GM18873 (cell line): ENCODE results near the gene RDX.
A peak's percentile ranks its signal among the peaks of the same experiment; 100 is the strongest.
"Not testable (repeated sequence)": the region's sequence is repeated elsewhere in the genome, so short reads cannot be mapped to it uniquely, and the experiment has no call there.

ENCODE experiments used
- ATAC-seq: cut with Tn5 transposase; IDR thresholded peaks from one replicate; pipeline ENCODE4 v1.9.1; 2021; ENCODE audit warnings: mild to moderate bottlenecking, moderate library complexity, moderate number of reproducible peaks; ENCODE audit not compliant: unreplicated experiment, low FRiP score

The RDX gene

DNA sequence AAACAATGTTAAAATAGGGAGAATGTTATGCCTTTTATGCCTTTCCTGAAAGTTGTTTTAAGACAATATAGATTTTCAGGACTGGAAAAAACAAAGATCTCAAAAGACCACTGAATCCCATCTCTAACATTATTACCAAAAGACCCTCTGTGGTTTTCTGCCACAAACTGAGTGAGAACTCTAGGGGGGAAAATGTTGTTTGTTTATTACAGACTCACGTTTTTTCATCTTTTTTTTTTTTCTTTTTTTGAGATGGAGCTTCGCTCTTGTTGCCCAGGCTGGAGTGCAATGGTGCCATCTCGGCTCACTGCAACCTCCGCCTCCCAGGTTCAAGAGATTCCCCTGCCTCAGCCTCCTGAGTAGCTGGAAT, 9.6 kb upstream of the RDX start:
- not testable (repeated sequence) for ATAC-seq

DNA sequence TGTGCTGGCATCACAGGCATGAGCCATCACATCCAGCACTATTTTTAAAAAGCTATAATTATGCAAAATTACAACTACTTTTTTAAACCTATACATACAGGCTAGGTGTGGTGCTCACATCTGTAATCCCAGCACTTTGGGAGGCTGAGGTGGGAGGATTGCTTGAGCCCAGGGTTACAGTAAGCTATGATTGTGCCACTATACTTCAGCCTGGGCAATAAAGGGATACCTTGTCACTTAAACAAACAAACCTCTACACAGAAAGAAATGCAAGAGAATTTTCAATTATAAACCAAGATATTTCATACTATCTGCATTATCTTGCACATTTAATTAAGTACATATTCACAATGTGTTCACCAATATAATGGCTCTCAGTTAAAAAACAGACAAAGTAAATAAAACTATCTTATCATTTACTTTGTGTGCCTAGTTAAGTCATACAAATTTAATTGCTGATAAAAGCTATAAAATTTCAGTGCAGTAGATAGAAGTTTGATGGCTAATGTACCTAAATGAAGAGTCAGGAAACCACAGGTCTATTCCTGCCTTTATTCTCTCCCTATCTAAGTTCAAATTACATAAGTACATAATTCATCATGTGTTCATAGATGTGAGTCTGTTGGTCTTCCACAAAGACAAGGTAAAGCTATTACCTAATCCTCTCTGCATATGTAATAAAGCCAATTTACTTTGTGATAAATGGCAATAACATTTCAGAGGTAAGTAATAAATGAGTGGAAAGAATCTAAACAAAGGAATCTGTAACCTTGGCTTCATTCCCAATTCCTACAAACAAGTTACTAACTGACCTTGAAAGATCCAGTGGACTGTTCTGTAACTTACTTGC, 9.0 kb upstream of the RDX start:
- ATAC-seq = no peak

DNA sequence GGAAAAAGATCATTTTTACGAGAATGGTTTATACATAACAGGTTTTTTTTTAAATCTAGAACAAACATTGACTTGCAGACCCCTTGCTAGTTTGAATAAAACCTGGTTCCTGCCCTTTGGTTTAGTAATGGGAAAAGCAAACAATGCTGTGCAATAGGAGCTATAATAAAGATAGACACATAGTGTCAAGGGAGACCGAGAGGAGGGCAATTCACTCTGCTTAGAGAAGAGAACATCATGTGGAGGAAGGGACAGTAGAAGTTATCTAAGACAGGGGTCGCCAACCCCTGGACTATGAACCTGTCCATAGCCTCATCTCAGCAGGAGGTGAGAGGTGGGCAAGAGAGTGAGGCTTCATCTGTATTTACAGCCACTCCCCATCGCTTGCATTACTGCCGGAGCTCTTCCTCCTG, 7.0 kb upstream of the RDX start:
- no peak for ATAC-seq

DNA sequence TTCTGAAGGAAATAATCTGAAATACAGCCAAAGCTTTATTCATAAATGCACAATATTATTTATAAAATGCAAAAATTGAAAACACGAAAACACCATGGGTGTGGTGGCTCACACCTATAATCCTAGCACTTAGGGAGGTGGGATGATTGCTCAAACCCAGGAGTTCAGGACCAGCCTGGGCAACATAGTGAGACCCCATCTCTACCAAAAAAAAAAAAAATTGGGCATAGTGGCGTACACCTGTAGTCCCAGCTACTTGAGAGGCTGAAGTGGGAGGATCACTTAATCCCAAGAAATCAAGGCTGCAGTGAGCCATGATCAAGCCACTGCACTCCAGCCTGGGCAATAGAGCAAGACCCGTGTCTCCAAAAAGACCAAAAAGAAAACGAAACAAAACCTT, 5.2 kb upstream of the RDX start:
- ATAC-seq = no peak

DNA sequence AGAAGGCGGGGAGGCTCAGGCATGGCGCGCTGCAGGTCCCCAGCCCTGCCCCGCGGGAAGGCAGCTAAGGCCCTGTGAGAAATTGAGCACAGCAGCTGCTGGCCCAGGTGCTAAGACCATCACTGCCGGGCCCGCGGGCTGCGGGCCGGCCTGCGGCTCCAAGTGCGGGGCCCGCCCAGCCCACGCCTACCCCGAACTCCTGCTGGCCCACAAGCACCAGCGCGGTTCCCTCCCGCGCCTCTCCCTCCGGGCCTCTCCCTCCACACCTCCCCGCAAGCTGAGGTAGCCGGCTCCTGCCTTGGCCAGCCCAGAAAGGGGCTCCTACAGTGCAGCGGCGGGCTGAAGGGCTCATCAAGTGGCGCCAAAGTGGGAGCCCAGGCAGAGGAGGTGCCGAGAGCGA, 4.6 kb upstream of the RDX start:
- ATAC-seq = no peak

DNA sequence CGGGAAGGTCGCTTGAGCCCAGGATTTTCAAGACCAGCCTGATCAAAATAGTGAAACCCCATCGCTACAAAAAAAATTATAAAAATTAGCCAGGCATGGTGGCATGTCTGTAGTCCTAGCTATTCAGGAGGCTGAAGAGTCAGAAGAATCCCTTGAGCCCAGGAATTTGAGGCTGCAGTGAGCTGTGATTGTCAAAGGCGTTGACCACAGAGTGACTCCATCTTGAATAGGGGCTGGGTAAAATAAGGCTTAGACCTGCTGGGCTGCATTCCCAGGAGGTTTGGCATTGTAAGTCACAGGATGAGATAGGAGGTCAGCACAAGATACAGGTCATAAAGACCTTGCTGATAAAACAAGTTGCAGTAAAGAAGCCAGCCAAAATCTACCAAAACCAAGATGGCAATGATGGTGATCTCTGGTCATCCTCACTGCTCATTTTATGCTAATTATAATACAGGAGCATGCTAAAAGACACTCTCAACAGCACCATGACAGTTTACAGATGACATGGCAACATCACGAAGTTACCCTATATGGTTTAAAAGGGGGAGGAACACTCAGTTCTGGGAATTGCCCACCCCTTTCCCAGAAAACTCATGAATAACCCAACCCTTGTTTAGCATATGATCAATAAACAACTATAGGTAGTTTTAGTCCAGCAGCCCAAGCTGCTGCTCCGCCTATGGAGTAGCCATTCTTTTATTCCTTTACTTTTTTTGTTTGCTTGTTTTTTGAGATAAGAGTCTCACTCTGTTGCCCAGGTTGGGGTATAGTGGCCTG, 2.8 kb upstream of the RDX start:
- ATAC-seq = no peak

DNA sequence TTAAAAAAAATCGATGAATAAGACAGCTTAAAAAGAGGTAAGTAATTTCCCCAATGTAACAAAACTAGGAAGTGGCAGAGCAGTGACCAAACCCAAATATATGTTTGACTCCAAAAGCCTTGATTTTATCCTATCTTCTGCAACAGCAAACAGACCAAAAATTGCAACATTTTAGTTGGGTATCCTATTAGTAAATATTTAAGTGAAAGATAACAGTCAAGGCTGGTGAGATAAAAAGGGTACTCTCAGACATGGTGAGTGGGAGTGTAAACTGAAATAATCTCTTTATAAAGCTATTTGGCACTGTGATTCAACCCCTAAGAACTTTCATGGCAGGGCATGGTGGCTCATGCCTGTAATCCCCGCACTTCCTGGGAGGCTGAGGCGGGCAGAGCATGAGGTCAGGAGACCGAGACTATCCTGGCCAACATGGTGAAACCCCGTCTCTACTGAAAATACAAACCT, 1.9 kb upstream of the RDX start:
- ATAC-seq = no peak

DNA sequence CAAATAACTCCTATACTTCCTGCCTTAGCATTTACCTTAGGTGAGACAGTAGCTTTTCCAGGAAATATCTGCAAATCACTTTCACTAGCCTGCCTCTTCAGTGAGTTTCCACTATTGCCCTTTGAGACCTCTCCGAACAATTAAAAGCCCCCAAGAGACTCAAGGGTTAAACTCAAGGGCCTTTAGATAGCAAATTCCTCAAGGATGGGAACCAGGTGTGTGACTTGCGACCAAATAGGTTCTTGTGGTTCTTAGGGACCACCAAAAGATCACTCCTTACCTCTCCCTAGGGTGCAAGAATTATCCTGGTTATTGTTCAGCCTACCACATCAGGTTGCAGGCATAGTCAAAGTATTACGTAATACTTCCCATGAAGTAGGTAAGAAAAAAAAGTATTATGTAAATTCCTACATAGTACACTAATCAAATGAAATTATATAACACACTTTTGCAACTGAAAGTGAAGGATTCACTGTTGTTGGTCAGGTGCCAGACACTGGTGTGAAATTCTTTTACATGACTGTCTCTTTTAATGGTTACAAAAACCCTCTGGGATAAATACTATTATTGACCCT, 1.4 kb upstream of the RDX start:
- ATAC-seq = no peak

DNA sequence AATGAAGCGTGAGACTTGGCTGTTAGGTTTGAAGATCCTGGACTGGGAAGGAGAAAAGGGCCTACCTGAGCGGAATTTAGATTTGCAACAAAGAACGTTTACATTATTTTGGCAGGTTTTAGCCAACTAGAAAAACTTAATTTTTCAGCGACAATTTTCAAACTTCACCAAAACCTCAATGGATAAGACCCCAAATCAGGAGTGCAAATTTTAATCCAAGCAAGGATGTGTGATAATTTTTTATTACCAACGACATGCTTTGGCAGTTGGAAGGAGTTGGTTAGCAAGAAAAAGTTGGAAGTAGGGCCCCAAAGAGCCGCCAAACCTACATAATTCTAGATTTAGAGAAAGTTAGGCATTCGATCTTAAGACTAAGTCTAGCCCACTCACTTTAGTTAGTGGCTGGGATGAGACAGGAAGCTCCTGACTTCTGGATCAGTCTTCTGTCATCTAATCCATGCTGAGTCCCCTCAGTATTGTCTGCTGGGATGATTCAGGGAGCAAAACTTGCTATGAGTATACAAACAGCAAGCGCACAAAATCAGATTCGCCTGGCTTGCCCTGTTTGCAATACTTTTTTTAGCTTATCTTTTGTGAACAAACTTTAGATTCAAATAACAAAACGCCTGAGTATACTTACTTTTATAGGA, 787 bp upstream of the RDX start:
- no peak for ATAC-seq

DNA sequence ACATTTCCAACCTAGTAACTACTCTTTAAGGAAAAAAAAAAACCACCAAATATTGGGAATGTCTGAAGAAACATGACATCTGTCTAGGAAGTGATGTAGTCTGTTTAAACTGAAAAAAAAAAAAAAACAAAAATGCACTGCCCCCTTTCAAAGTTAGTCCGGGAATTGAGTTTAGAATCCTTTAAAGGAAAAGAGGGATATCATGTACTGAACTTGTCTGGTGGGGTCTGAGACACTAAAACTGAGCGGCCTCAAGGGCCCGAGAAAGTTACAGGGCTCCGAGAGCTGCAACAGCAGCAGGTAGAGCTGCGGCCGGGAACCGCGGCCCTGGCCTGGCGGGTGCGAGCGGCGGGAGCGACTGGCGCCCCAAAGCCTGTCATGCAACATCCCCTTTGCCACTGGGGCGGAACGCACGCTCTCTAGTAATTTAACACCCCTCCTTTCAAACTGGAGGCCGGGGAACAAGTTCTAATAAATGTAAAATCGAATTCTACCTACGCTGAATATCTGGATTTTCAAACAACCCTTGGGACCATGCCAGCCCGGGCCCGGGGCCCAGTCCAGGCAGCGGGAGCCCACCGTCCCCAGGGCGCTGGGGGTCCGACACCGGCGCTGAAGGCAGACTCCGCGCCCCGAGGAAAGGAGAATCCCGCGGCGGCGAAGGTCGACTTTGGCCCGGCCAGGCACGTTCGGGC, 736 bp downstream of the RDX start:
- ATAC-seq = peak; percentile 48

DNA sequence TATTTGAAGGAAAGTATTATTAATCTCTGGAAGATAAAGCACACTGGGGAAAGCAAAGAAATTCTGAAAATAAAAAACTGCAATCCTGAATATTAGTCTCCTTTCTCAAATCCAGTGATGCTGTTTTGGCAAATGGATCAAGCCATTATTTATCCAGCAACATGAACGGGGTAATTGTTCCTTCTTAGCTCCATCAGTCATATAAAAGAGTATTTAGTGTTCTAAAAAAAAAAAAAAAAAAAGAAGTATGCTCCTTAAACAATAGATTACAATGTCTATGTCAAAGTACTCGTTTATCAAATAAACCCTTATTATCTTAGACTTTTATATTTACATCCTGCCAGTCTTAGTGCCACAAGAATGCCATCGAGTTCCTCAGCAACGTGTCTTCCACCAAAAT, 1.3 kb downstream of the RDX start:
- ATAC-seq = no peak

DNA sequence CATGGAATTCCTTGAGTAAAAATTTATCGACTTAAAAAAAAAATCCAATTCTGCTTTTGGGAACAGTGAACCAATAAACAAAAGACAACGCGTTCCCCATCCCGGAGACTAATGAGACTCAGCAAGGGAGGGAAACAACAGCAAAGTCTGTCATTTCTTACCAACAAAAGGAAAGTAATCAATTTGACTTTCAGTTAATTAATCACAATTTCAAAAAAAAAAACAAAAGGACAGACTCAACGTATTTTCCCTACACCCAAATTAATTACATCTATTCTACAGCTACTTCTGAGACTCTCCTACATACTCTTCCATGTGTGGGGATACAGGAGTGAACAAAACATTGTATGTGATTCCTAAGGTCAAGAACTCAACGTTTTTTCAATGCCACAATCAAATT, 1.9 kb downstream of the RDX start:
- no peak for ATAC-seq

DNA sequence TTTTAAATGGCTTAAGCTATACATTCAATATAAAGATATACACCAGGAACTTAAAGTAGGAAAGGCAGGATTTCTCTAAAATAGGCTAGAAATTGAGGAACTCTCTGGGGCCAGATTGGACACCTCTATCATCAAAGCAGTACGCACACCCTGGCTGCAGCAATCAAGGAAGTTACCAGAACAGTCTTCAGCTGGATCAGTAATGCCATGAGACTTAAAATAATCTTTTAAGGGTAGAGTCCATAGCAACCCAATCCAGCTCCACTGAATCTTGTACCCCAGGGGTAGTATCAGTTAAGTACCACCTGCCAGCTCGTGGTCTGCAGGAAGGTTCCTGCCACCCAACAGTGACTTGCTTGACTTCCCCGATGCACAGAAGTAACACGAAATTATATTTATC, 3.0 kb downstream of the RDX start:
- no peak for ATAC-seq

DNA sequence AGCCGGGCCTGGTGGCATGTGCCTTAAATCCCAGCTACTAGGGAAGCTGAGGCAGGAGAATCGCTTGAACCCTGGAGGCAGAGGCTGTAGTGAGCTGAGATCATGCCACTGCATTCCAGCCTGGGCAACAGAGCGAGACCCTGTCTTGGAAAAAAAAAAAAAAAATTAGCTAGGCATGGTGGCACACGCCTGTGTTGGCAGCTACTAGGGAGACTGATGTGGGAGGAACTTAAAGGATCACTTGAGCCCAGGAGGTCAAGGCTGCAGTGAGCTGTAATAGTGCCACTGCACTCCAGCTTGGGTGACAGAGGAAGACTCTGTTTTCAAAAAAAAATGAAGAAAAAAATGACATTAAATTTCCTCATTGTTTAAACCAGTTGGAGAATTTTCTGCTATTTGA, 4.3 kb downstream of the RDX start:
- ATAC-seq = not testable (repeated sequence)

DNA sequence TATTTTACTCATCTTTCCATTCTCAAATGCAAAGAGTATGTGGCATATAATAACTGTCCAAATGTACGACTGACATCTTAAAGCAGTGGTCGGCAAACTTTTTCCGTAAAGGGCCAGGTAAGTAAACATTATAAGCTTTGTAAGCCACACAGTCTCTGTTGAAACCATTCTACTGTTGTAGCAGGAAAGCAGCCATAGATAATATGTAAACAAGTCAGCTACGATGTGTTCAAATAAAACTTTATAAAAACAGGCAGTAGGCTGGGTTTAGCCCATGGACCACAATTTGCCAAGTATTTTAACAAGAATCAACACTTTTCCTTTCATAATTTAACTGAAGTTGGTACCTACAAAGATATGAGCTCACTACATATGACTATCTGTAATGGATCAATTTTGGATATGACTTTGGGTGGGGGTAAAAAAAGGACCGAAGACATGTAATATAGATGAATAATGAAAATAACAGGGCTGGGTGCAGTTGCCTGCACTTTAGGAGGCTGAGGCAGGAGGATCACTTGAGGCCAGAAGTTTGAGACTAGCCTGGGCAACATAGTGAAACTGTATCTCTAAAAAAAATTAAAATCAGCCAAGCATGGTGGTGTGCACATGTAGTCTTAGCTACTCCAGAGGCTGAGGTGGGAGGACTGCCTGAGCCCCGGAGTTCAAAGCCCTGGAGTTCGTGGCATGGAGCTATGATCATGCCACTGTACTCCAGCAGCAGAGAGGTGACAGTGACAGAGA, 5.7 kb downstream of the RDX start:
- no peak for ATAC-seq

DNA sequence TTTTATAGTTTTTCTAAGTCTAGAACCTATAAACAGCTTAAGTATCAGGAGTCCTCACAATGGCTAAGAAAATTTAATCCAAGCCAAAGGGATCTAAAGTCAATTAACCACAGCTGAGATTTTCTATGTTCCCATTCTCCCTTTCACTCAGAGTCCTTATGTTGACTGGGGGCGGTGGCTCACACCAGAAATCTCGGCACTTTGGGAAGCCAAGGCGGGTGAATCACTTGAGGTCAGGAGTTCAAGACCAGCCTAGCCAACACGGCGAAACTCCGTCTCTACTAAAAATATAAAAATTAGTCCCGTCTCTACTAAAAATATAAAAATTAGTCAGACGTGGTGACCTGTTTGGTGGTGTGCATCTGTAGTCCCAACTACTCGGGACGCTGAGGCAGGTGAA, 6.9 kb downstream of the RDX start:
- no peak for ATAC-seq

DNA sequence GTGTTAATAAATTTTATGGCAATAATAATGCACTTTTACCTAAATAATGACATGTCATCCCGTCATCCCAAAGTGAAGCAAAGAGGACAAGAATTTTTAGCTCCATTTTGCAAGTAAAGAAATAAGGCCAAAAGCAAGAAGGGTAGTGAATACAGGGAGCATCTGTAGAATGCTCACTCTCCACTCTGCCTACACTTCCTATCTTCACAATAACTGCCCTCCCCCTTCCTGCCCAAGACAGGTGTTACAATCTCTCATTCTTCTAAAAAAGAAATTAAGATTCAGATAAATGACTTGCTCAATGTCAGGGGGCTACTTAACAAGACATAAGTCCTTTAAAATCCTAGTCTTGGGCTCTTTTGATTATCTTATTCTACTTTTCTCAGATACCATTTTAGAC, 8.9 kb downstream of the RDX start:
- ATAC-seq = no peak

DNA sequence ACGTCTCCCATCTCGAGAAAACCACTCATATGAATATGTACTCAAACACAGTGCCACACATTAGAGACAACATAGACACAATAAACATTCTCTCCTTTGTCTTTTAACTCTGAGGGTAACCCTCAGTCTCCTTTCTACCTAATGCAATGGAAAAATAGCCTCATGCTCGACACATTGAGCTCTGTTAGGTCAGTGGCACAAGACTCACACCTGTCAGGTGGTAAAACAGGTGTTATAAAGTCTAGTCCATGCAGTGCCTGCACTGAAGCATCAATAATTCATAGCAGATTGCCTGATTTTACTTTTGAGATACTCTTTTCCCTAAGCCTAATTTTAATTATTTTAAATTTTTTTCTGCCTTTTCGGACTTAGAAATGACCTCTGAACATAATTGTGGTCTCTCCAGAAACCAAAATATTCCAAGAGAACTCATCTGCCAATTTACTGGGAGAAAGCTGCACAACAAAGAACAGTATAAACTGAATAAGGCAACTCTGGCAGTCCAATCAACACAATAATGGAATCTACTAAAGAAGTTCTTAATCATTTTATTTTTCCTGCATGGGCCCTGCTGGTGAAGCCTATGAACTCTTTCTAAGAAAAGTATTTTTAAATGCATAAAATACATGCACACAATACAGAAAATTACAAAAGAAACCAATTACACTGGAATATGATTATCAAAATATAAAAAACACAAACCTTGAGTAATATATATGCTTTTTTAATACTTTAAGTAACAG, 9.9 kb downstream of the RDX start:
- no peak for ATAC-seq

DNA sequence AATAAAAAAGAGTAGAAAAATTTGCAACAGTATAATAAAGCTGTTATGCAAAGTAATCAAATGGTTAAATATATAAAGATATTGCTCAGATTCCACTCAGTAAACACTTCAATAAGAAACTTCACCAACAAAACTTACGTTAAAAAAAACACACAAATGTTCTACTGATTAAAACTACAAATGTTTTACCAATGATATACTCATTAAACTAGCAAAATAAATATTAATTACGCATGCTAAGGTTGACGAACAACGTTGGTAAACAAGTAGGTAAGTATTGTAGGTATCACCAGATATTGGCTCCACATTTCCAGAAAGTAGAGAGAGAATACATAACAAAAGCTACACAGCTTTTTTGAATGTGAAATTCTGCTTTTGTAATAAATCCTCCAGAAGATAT, 12.6 kb downstream of the RDX start:
- no peak for ATAC-seq
